GM21619 (cell line): ENCODE data around the gene ZBP1.

Experiments
- ATAC-seq: cut with Tn5 transposase; IDR thresholded peaks from one replicate; pipeline ENCODE4 v1.9.1; 2021; ENCODE audit not compliant: unreplicated experiment

ZBP1 gene

GRCh38 chr20:57576617-57577550, 43.3 kb downstream of the ZBP1 start:
- no peak for ATAC-seq

- no peak for ATAC-seq
Observed at GRCh38 chr20:57576002-57576401, 44.2 kb downstream of the ZBP1 start.

DNA sequence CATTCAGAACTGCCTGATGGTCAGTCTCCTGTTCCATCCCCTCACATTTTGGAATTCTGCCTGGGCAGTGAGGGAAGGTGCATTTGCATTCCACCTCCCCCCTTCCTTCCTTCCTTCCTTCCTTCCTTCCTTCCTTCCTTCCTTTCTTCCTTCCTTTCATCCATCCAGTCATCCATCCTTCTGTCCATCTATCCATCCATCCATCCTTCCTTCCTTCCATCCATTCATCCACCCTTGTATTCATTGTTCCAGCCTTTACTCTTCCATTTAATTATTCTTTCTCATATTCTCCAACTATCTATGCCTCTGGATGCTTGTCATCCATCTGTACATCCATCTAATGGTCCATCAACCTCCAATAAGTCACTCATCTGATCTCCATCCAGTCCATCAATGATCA, 45.3 kb downstream of the ZBP1 start:
- ATAC-seq: no peak

DNA sequence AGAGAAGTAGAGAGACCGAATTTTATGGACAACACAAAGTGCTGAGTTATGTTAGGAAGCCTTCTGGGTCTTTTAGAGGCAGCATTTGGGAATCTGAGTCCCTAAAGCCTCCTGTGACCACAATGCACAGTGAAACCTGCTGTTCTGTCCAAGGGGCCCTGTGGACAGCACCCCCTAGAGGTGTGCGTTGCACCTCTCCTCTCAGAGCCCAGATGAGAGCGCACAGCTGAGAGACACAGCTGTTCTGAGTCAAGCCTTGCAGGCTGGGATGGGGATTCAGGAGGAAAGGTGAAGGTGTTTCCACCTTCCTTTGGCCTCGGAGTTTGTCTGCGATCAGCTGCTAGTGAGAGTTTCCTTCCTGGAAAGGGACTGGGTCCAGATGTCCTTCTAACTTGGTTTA, 46.3 kb downstream of the ZBP1 start:
- no peak for ATAC-seq

- ATAC-seq: no peak
Observed at GRCh38 chr20:57573242-57573641, 47.0 kb downstream of the ZBP1 start.

GRCh38 chr20:57571782-57572416, 48.3 kb downstream of the ZBP1 start:
- no peak for ATAC-seq

DNA sequence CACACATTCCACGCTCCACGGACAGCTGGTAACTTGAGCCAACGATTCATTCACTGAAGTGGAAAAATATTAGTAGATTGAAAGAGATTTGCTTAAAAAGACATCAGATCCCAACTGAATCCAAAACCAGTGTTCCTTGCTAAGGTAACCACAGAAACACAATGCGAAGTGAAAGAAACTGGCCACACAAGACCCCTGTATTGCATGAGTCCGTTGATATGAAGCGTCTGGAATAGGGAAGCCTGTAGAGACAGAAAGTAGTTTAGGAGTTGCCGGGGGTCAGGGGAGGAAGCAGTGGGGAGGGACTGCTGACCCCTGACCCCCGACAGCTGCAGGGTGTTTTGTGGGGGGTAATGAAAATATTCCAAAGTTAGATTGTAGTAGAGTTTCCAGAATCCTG, 49.3 kb downstream of the ZBP1 start:
- ATAC-seq: no peak

DNA sequence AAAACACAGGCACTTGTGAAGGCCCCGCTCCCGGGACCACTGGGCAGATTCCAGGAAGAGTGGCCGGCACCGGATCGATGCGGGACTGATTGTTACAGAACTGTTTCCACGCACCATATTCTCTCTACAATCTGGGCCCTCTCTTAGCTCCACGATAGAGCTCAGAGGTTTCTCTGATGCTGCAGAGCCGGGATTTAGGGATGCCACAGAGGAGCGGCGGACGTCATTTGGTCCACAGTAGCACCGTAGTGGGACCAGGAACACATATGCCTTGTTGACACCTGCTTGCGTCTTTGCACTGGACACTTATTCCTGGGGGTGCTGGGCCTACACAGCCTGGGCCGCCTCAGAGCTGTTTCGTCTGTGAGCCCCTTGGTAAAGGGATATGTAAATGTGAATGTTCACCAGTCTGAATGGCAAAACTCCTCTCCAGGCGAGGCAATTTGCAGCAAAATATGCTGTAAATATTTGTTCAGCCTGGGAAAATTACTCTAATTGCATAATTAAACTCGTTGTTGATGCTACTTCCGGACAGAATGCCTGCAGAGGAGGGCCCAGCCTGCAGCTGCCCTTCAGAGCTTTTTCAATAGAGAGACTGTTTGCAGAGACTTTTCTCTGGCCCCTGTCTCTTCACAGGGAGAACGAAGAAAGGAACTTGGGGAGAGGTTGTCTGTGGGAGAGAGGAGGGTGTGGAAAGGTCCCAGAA, 49.9 kb downstream of the ZBP1 start:
- ATAC-seq: no peak

- no peak for ATAC-seq
Observed at GRCh38 chr20:57568960-57569359, 51.3 kb downstream of the ZBP1 start.

DNA sequence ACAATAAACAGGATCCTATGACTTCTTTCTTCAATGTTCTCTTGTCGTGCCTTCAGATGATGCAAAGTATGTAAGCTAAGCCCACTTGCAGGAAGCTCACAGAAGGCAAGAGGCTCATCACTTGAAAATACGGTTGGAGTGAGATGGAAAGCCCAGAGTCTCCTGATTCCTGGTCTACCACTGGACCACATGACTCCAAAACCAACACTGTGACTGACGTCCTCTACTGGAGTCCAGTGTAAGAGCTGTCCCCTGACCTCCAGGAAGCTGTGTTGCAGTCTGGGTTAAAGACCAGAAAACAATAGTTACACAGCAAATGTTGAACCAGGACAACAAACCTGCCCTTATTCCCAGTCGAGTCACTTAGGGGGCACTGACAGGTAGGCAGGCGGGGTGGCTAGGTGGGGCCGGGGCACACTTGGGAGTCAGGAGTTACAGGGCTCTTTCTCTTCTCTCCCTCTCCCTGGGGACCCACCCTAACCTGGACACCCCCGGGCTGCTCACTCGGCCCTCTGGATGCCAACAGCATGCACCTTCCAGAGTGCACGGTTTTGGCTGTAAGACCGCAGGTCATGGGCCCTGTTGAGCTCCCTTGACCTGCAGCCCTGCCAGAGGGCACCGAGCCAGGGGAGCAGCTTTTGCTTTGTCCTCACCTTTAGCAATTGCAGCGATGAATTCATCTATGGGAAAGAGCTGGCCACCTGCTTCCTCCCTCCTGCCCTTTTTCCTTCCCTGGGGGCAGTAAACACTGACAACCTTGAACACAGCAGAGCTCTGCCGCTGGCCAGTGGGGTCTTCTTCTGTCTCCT, 51.9 kb downstream of the ZBP1 start:
- no peak for ATAC-seq

GRCh38 chr20:57567471-57568079, 52.7 kb downstream of the ZBP1 start:
- no peak for ATAC-seq

- no peak for ATAC-seq
Observed at GRCh38 chr20:57566803-57567459, 53.3 kb downstream of the ZBP1 start.

GRCh38 chr20:57566399-57566798, 53.8 kb downstream of the ZBP1 start:
- ATAC-seq: no peak

DNA sequence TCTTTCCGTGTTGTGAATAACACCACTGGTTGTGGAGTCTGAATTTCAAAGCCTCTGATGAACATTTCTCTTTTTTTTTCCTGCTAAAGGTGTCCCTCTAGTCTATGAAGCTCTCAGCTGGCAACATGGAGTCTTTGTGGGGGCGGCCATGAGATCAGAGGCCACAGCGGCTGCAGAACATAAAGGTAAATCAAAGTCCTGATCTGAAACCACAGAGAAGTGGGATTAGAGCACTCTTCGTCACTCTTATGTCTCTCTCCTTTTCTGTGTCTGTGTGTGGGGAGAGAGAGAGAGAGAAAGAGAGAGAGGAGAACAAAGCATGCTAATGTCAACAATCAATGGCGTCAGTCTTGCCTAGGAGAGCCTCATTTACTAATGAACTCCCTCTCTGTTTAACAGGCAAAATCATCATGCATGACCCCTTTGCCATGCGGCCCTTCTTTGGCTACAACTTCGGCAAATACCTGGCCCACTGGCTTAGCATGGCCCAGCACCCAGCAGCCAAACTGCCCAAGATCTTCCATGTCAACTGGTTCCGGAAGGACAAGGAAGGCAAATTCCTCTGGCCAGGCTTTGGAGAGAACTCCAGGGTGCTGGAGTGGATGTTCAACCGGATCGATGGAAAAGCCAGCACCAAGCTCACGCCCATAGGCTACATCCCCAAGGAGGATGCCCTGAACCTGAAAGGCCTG, 55.1 kb downstream of the ZBP1 start:
- ATAC-seq: no peak

DNA sequence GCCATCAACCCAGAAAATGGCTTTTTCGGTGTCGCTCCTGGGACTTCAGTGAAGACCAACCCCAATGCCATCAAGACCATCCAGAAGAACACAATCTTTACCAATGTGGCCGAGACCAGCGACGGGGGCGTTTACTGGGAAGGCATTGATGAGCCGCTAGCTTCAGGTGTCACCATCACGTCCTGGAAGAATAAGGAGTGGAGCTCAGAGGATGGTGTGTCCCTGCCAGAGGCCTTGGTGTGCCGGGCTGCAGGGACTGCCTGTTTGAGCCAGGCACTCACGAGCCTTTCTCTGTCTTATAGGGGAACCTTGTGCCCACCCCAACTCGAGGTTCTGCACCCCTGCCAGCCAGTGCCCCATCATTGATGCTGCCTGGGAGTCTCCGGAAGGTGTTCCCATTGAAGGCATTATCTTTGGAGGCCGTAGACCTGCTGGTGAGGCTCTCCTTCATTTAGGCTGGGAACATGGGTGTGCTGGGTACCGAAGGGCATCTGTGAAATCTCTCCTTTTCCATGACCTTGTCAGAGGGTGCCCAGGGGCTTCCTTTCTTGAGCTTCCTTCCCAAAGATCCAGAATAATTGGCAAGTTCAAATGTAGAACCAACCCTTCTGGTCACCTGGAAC, 55.9 kb downstream of the ZBP1 start:
- ATAC-seq: no peak

GRCh38 chr20:57563522-57563921, 56.7 kb downstream of the ZBP1 start:
- no peak for ATAC-seq

GRCh38 chr20:57562541-57563465, 57.4 kb downstream of the ZBP1 start:
- ATAC-seq: no peak
